Measurements from ENCODE around the gene CFAP410.

Gene CFAP410

GRCh38 chr21:44312089-44312488, 27.1 kb downstream of the CFAP410 start:
- TF ChIP-seq CTCF (IDR thresholded peaks at IDR 0.05), result no peak

- TF ChIP-seq CTCF (IDR thresholded peaks at IDR 0.05), result no peak
These were observed 28.3 kb downstream of the CFAP410 start for GRCh38 chr21:44310628-44311507.

GRCh38 chr21:44306936-44307704, 32.1 kb downstream of the CFAP410 start:
- TF ChIP-seq CTCF (IDR thresholded peaks at IDR 0.05), result no peak

- no peak for TF ChIP-seq CTCF (IDR thresholded peaks at IDR 0.05)
These were observed 33.5 kb downstream of the CFAP410 start for GRCh38 chr21:44305691-44306090.

- TF ChIP-seq CTCF (IDR thresholded peaks at IDR 0.05), result peak; percentile 72
These were observed 34.3 kb downstream of the CFAP410 start for GRCh38 chr21:44304877-44305293.

- TF ChIP-seq CTCF (IDR thresholded peaks at IDR 0.05), result no peak
These were observed 35.1 kb downstream of the CFAP410 start for GRCh38 chr21:44304011-44304616.

GRCh38 chr21:44303490-44303981, 35.7 kb downstream of the CFAP410 start:
- no peak for TF ChIP-seq CTCF (IDR thresholded peaks at IDR 0.05)

Measured in LNCAP (cell line).